CD14-positive monocyte (primary cell): ENCODE results near the gene SLC17A5. TPM values are rescaled to one million over a fixed set of nuclear protein-coding genes. Genes with fewer than 3 reads are reported as not detected.
A peak's percentile ranks its signal among the peaks of the same experiment; 100 is the strongest.

Experiments used
- DNase-seq, 3 donors: peaks; one replicate each; pipeline ENCODE4 v3.0.0-alpha.2; 2011 to 2022
- H2AFZ ChIP-seq: 2 replicates; pipeline ENCODE4 v1.6.0; 2012; ENCODE audit warnings: mild to moderate bottlenecking, low read depth, low read length, inconsistent platforms; ENCODE audit not compliant: insufficient read depth, poor library complexity, severe bottlenecking
- H3K27ac ChIP-seq, 2 donors: 1 replicate in 1 of 2; 2 replicates in 1 of 2; pipeline ENCODE4 v1.5.1; 2012 to 2013; ENCODE audit warnings: low read length in 2 of 2, control low read depth in 1 of 2, inconsistent platforms in 1 of 2, low read depth in 1 of 2, mild to moderate bottlenecking in 1 of 2
- H3K27me3 ChIP-seq, 2 donors: one replicate each; pipeline versions ENCODE4 v1.6.0 to v1.6.1; 2011 to 2013; ENCODE audit warnings: low read length in 2 of 2; ENCODE audit not compliant: control insufficient read depth in 2 of 2, insufficient read depth in 2 of 2
- H3K36me3 ChIP-seq, 2 donors: replicated peaks in 1 of 2; 1 replicate in 1 of 2; 2 replicates in 1 of 2; pipeline versions ENCODE4 v1.5.1 to v1.6.1; 2012 to 2013; ENCODE audit warnings: low read length in 2 of 2, control low read depth in 1 of 2, inconsistent platforms in 1 of 2, mild to moderate bottlenecking in 1 of 2; ENCODE audit not compliant: insufficient read depth in 2 of 2, control insufficient read depth in 1 of 2
- H3K4me1 ChIP-seq, 2 donors: 1 replicate in 1 of 2; 2 replicates in 1 of 2; pipeline versions ENCODE4 v1.5.1 to v1.6.1; 2012 to 2013; ENCODE audit warnings: low read length in 2 of 2, control low read depth in 1 of 2, inconsistent platforms in 1 of 2, mild to moderate bottlenecking in 1 of 2, moderate library complexity in 1 of 2; ENCODE audit not compliant: insufficient read depth in 2 of 2, control insufficient read depth in 1 of 2
- H3K4me2 ChIP-seq: replicated peaks from 2 replicates; pipeline ENCODE3; 2012; ENCODE audit warnings: low read length, moderate library complexity, mild to moderate bottlenecking; ENCODE audit not compliant: poor library complexity, severe bottlenecking; ENCODE audit errors: extremely low read depth
- H3K4me3 ChIP-seq, 3 experiments: fragments of 200-600 bp in 1 of 3; sonication (generic) in 1 of 3; replicated peaks in 1 of 3; 1 replicate in 2 of 3; 2 replicates in 1 of 3; pipeline ENCODE4 v1.5.1; 2011 to 2013; ENCODE audit warnings: low read length in 3 of 3, mild to moderate bottlenecking in 3 of 3, control low read depth in 2 of 3, low read depth in 2 of 3, inconsistent platforms in 1 of 3, moderate library complexity in 1 of 3
- H3K79me2 ChIP-seq: 2 replicates; pipeline ENCODE4 v1.6.0; 2012; ENCODE audit warnings: mild to moderate bottlenecking, control low read depth, inconsistent platforms, low read length, moderate library complexity; ENCODE audit not compliant: insufficient read depth
- H3K9ac ChIP-seq: 2 replicates; pipeline ENCODE4 v1.6.0; 2017; ENCODE audit warnings: low read length, mild to moderate bottlenecking; ENCODE audit not compliant: insufficient read depth, poor library complexity, severe bottlenecking
- H3K9me3 ChIP-seq, 2 donors: replicated peaks in 1 of 2; 1 replicate in 1 of 2; 2 replicates in 1 of 2; pipeline versions ENCODE4 v1.5.1 to v1.6.1; 2012 to 2013; ENCODE audit warnings: low read length in 2 of 2, control low read depth in 1 of 2; ENCODE audit not compliant: control insufficient read depth in 1 of 2, insufficient read depth in 1 of 2
- H4K20me1 ChIP-seq: 2 replicates; pipeline ENCODE4 v1.6.0; 2012; ENCODE audit warnings: mild to moderate bottlenecking, low read length, control low read depth, moderate library complexity; ENCODE audit not compliant: insufficient read depth
- H3K27ac Mint-ChIP-seq, 7 donors: one replicate each; pipeline ENCODE4 v1.8.0; 2020; ENCODE audit warnings: mild to moderate bottlenecking in 7 of 7, mixed read lengths in 7 of 7, moderate library complexity in 6 of 7, inconsistent platforms in 2 of 7
- H3K27me3 Mint-ChIP-seq, 3 donors: one replicate each; pipeline ENCODE4 v1.8.0; 2021 to 2022; ENCODE audit warnings: low read depth in 3 of 3, mild to moderate bottlenecking in 3 of 3, mixed read lengths in 3 of 3, moderate library complexity in 3 of 3, inconsistent platforms in 1 of 3
- H3K36me3 Mint-ChIP-seq, 2 donors: one replicate each; pipeline ENCODE4 v1.8.0; 2020; ENCODE audit warnings: mixed read lengths in 2 of 2, inconsistent platforms in 1 of 2, mild to moderate bottlenecking in 1 of 2
- H3K4me1 Mint-ChIP-seq: one replicate; pipeline ENCODE4 v1.8.0; 2020; ENCODE audit warnings: mild to moderate bottlenecking, mixed read lengths
- H3K4me3 Mint-ChIP-seq, 2 donors: one replicate each; pipeline ENCODE4 v1.8.0; 2020; ENCODE audit warnings: mild to moderate bottlenecking in 2 of 2, mixed read lengths in 2 of 2, moderate library complexity in 1 of 2
- H3K9me3 Mint-ChIP-seq, 7 donors: one replicate each; pipeline ENCODE4 v1.8.0; 2020 to 2022; ENCODE audit warnings: mixed read lengths in 7 of 7, mild to moderate bottlenecking in 6 of 7, moderate library complexity in 6 of 7, inconsistent platforms in 2 of 7
- CTCF ChIP-seq: fragments of 200-600 bp; IDR thresholded peaks from one replicate; pipeline ENCODE4 v1.8.0; 2022; ENCODE audit warnings: antibody characterized with exemption, mild to moderate bottlenecking
- WGBS: methylation state at CpG from one replicate; pipeline ENCODE4 v1.1.5; 2013; ENCODE audit warnings: missing lambda C conversion rate; ENCODE audit not compliant: insufficient coverage; 5-methylcytosine and 5-hydroxymethylcytosine counted together
- intact Hi-C, 2 donors: fragments of 100-400 bp; cut with micrococcal nuclease; formaldehyde crosslinking; loops; one replicate each; pipeline versions ENCODE4 v1.15.0 to v1.15.1; 2023
- polyA plus RNA-seq, 3 donors: library from polyadenylated mRNA; depleted of rRNA in 1 of 3; unstranded in 2 of 3; stranded (reverse) in 1 of 3; fragments of 300-500 nt in 2 of 3; fragments of >200 nt in 1 of 3; fragmentation: Illumina TruSeq in 2 of 3; gene quantifications; 1 replicate in 2 of 3; 2 replicates in 1 of 3; pipeline ENCODE4 v1.2.3, GENCODE V29; 2012 to 2021

SLC17A5 gene
- polyA plus RNA-seq, 3 donors: 5.3 to 11.6 (median 9.4) TPM

- no peaks in the 10 kb centered on the region for H4K20me1 ChIP-seq
- no peak overlapping the region for H2AFZ ChIP-seq
- Mint-ChIP-seq H3K27me3 (no peaks in the 10 kb centered on the region), H3K9me3 (no peaks in the 10 kb centered on the region), H3K27ac (peak overlapping the region in 4 of 7 donors; percentile 22 to 65 (median 50)), H3K4me3 (no peak overlapping the region), H3K36me3 (peaks cover 49 to 79% of the 10 kb centered on the region in 2 donors), H3K4me1 (no peaks in the 10 kb centered on the region)
- H3K27me3 ChIP-seq: no peaks in the 10 kb centered on the region
- H3K27ac ChIP-seq: peak overlapping the region in 1 of 2 donors; percentile 14
- H3K79me2 ChIP-seq: no peaks in the 10 kb centered on the region
- H3K9me3 ChIP-seq: no peaks in the 10 kb centered on the region
- 100% methylated on average over 4 of the region's 4 CpGs for WGBS
- H3K9ac ChIP-seq: no peak overlapping the region
- H3K36me3 ChIP-seq: peaks cover 61 to 78% of the 10 kb centered on the region in 2 donors
- no peaks in the 10 kb centered on the region for H3K4me1 ChIP-seq
- H3K4me2 ChIP-seq: no peak overlapping the region
- H3K4me3 ChIP-seq: no peak overlapping the region
- intact Hi-C loops: loop anchor here (2.0 to 5.0 kb wide), 2 partner anchors 41 to 94 kb away; no protein-coding TSS in a partner anchor
- no peak for DNase-seq
- no peak for TF ChIP-seq CTCF
Observed at GRCh38 chr6:73608761-73609160, 45.0 kb downstream of the SLC17A5 start.

GRCh38 chr6:73606428-73606827 is 47.4 kb downstream of the SLC17A5 start:
- Mint-ChIP-seq H3K4me1 (no peaks in the 10 kb centered on the region), H3K27ac (peak overlapping the region in 2 of 7 donors; percentile 65 to 71), H3K4me3 (no peak overlapping the region), H3K9me3 (no peaks in the 10 kb centered on the region), H3K36me3 (peaks cover 45 to 75% of the 10 kb centered on the region in 2 donors), H3K27me3 (no peaks in the 10 kb centered on the region)
- Histone ChIP-seq H4K20me1 (no peaks in the 10 kb centered on the region), H3K36me3 (peaks cover 54 to 65% of the 10 kb centered on the region in 2 donors), H3K9me3 (no peaks in the 10 kb centered on the region), H3K79me2 (no peaks in the 10 kb centered on the region), H3K27ac (no peak overlapping the region), H3K4me2 (no peak overlapping the region), H3K4me1 (no peaks in the 10 kb centered on the region), H2AFZ (no peak overlapping the region), H3K27me3 (no peaks in the 10 kb centered on the region), H3K9ac (no peak overlapping the region), H3K4me3 (no peak overlapping the region)
- DNase-seq: no peak
- intact Hi-C loops: loop anchor here (5.0 kb wide), 1 partner anchor 39 kb away; no protein-coding TSS in a partner anchor
- no peak for TF ChIP-seq CTCF
- 83% methylated on average over 1 of the region's 2 CpGs for WGBS
